ENCODE results near the gene MLLT6. TPM values are rescaled to one million over a fixed set of nuclear protein-coding genes. Genes with fewer than 3 reads are reported as not detected.

MLLT6 gene
- total RNA-seq, 1 experiment from 2014 or later, result 48.0 TPM

DNA sequence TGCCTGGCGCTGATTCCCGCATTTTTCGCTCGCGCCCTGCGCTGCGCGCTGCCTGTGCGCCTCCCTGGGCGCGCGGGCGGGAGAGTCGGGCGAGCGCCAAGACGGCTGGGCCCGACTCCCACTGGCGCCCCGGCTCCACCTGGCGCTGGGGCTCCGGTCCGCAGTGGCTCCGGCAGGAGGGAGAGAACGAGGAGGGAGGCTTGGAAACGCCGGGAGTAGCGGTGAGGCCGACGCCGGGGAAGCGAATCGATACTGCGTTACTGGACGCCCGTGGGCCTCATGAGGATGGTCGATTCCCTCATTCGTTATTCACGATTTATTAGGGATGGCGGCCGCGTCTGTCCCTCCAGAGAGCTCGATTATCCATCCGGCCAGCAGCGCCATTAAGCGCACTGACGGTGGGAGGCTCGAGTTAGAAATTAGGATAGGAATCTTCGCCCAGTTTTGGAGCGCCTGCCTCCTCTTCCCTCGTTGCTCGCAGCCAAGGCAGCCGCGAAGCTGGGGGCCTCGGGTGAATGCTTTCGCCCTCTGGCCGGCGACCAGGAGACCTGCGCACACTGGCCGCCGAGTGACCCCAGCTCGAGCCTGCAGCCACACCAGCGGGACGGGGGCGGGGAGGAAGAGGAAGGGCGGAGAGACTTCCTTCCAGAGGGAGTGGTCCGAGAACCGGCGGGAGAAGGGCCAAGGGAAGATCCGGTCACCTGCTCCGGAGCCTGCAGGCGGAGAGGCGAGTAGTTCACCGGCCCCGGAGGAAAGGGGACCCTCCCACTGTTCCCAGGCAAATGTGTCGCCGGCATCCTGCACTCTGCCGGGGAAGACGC, 44.4 kb downstream of the MLLT6 start (continued):
- TF ChIP-seq ZNF281 (CRISPR knock-in tag; IDR thresholded peaks at IDR 0.05) (peak; percentile 79; the same call in 1 of the 2 replicates), SMAD3 (CRISPR knock-in tag; IDR thresholded peaks at IDR 0.05; ENCODE audit: borderline replicate concordance) (0 out of 2 replicates have a peak, but pooled peaks have one; percentile 4), ZNF219 (CRISPR knock-in tag; IDR thresholded peaks at IDR 0.05; ENCODE audit: borderline replicate concordance) (no peak), STAT6 (CRISPR knock-in tag; conservative IDR thresholded peaks at IDR 0.05; ENCODE audit: low read depth) (no peak), IRF2 (CRISPR knock-in tag; IDR thresholded peaks at IDR 0.05; ENCODE audit: borderline replicate concordance, low read depth) (no peak), OVOL2 (CRISPR knock-in tag; IDR thresholded peaks at IDR 0.05; ENCODE audit: borderline replicate concordance) (no peak), ATF6 (CRISPR knock-in tag; IDR thresholded peaks at IDR 0.05) (no peak), ESRRA (CRISPR knock-in tag; IDR thresholded peaks at IDR 0.05; ENCODE audit: borderline replicate concordance) (no peak), ZNF416 (CRISPR knock-in tag; IDR thresholded peaks at IDR 0.05) (no peak), GABPB1 (CRISPR knock-in tag; IDR thresholded peaks at IDR 0.05) (peak; percentile 78; the same call in 1 of the 2 replicates), USF1 (CRISPR knock-in tag; IDR thresholded peaks at IDR 0.05) (peak; percentile 80), AFF4 (CRISPR knock-in tag; IDR thresholded peaks at IDR 0.05; ENCODE audit: borderline replicate concordance) (peak; percentile 68; the same call in 1 of the 2 replicates), CREB1 (CRISPR knock-in tag; IDR thresholded peaks at IDR 0.05) (peak; percentile 54; the same call in 1 of the 2 replicates), HMGA2 (CRISPR knock-in tag; IDR thresholded peaks at IDR 0.05) (no peak), ATF2 (CRISPR knock-in tag; IDR thresholded peaks at IDR 0.05; ENCODE audit: borderline replicate concordance, low read depth) (no peak), CBFB (CRISPR knock-in tag; IDR thresholded peaks at IDR 0.05; ENCODE audit: low read depth) (0 out of 2 replicates have a peak, but pooled peaks have one; percentile 30), JAZF1 (CRISPR knock-in tag; IDR thresholded peaks at IDR 0.05) (no peak), JUN (CRISPR knock-in tag; IDR thresholded peaks at IDR 0.05) (no peak), SP1 (CRISPR knock-in tag; conservative IDR thresholded peaks at IDR 0.05) (peak; percentile 77), E2F1 (CRISPR knock-in tag; IDR thresholded peaks at IDR 0.05) (0 out of 2 replicates have a peak, but pooled peaks have one; percentile 62), TEAD4 (CRISPR knock-in tag; IDR thresholded peaks at IDR 0.05) (no peak)
- TF ChIP-seq, protein P1, sequence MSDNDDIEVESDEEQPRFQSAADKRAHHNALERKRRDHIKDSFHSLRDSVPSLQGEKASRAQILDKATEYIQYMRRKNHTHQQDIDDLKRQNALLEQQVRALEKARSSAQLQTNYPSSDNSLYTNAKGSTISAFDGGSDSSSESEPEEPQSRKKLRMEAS (CRISPR knock-in tag; IDR thresholded peaks at IDR 0.05), result peak; percentile 85
